Smooth muscle cell (in vitro differentiated cells): Measurements from ENCODE around the gene NXPE3. TPM values are rescaled to one million over a fixed set of nuclear protein-coding genes. Genes with fewer than 3 reads are reported as not detected.

ENCODE experiments used
- DNase-seq: peaks from one replicate; lab custom pipeline; 2025; ENCODE audit not compliant: unreplicated experiment; lab: John Stamatoyannopoulos, UW
- H2AFZ ChIP-seq: fragments of 200-600 bp; sonication (generic); 2 replicates; pipeline ENCODE4 v1.6.0; 2016; ENCODE audit warnings: antibody characterized with exemption, low read depth, mild to moderate bottlenecking
- H3F3A ChIP-seq: fragments of 200-600 bp; sonication (generic); 2 replicates; pipeline ENCODE4 v1.6.0; 2017; ENCODE audit warnings: antibody characterized with exemption, low read depth
- H3K27ac ChIP-seq: fragments of 200-600 bp; sonication (generic); 2 replicates; pipeline ENCODE4 v1.5.1; 2016; ENCODE audit warnings: low read depth, mild to moderate bottlenecking
- H3K27me3 ChIP-seq: fragments of 200-600 bp; sonication (generic); 2 replicates; pipeline ENCODE4 v1.6.1; 2016; ENCODE audit warnings: low read depth, mild to moderate bottlenecking
- H3K36me3 ChIP-seq: fragments of 200-600 bp; sonication (generic); 2 replicates; pipeline ENCODE4 v1.5.1; 2016; ENCODE audit warnings: low read depth
- H3K4me1 ChIP-seq: fragments of 200-600 bp; sonication (generic); 2 replicates; pipeline ENCODE4 v1.5.1; 2016; ENCODE audit warnings: low read depth
- H3K4me2 ChIP-seq: fragments of 200-600 bp; sonication (generic); 2 replicates; pipeline ENCODE4 v1.6.0; 2016; ENCODE audit warnings: mild to moderate bottlenecking
- H3K4me3 ChIP-seq: fragments of 200-600 bp; sonication (generic); 2 replicates; pipeline ENCODE4 v1.5.1; 2016; ENCODE audit warnings: mild to moderate bottlenecking
- H3K79me2 ChIP-seq: fragments of 200-600 bp; sonication (generic); 2 replicates; pipeline ENCODE4 v1.6.0; 2016; ENCODE audit warnings: low read depth, mild to moderate bottlenecking
- H3K9ac ChIP-seq: fragments of 200-600 bp; sonication (generic); 2 replicates; pipeline ENCODE4 v1.6.0; 2016; ENCODE audit warnings: low read depth
- H3K9me3 ChIP-seq: fragments of 200-600 bp; sonication (generic); replicated peaks from 2 replicates; pipeline ENCODE4 v1.5.1; 2016; ENCODE audit warnings: low read depth
- H4K20me1 ChIP-seq: fragments of 200-600 bp; sonication (generic); 2 replicates; pipeline ENCODE4 v1.6.0; 2016; ENCODE audit warnings: low read depth
- WGBS: methylation state at CpG from one replicate; pipeline ENCODE4 v1.1.7; 2016; ENCODE audit warnings: low lambda C conversion rate; 5-methylcytosine and 5-hydroxymethylcytosine counted together
- polyA plus RNA-seq: library from polyadenylated mRNA; unstranded; fragments of >200 nt; fragmentation: Nextera tagmentation; extraction: Ambion mirVana; gene quantifications from 2 replicates; pipeline ENCODE4 v1.2.1, GENCODE V29; 2016
- total RNA-seq: library from RNA; depleted of rRNA; stranded (reverse); fragments of >200 nt; gene quantifications from 2 replicates; pipeline ENCODE4 v1.2.3, GENCODE V29; 2014
- TF ChIP-seq, protein P1 (sequence below): fragments of 200-600 bp; sonication (generic); IDR thresholded peaks from 2 replicates; pipeline ENCODE4 v1.5.1; 2017; ENCODE audit warnings: borderline replicate concordance, mild to moderate bottlenecking, antibody characterized with exemption; ENCODE audit not compliant: insufficient read depth, poor library complexity, severe bottlenecking

The NXPE3 gene
- total and polyA plus RNA-seq, 2 experiments from 2014 or later, result 7.0 to 8.6 TPM

DNA sequence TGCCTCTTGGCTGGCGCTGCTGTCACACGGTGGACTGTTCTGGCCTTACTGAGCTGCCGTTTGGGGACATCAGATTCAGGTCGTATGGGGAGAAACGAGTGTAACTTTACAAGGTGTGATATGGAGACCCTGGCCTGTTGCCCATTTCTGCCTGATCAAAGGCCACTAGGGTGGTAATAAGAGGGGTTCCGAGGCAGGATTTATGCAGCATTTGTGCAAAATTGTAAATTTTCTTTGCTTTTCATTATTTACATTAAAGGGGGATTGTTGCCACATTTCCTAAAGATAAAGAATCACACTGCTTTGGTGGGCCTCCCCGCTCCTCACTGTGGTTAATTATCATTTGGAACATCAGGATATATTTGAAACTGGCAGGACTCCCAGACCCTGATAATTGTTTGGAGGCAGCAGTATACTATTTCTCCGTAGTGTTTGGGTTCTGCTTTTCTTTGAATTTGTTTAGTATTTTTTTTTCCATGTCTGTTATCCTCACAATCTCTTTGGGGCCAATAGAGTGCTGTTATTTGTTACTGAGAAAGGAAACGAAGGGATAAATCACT is 891 bp downstream of the NXPE3 start:
- Histone ChIP-seq H3K36me3 (no peaks in the 10 kb centered on the region), H3K79me2 (peaks cover 20% of the 10 kb centered on the region), H3K4me1 (peaks cover 15% of the 10 kb centered on the region), H3K27me3 (no peaks in the 10 kb centered on the region), H3F3A (no peaks in the 10 kb centered on the region), H4K20me1 (no peaks in the 10 kb centered on the region), H3K9ac (no peak overlapping the region), H3K27ac (peak overlapping the region; percentile 33), H3K9me3 (no peaks in the 10 kb centered on the region), H3K4me2 (peak overlapping the region; percentile 90), H3K4me3 (peak overlapping the region; percentile 76), H2AFZ (peak overlapping the region; percentile 95)
- WGBS, result 19% methylated on average over 9 of the region's 9 CpGs
- TF ChIP-seq, protein P1, sequence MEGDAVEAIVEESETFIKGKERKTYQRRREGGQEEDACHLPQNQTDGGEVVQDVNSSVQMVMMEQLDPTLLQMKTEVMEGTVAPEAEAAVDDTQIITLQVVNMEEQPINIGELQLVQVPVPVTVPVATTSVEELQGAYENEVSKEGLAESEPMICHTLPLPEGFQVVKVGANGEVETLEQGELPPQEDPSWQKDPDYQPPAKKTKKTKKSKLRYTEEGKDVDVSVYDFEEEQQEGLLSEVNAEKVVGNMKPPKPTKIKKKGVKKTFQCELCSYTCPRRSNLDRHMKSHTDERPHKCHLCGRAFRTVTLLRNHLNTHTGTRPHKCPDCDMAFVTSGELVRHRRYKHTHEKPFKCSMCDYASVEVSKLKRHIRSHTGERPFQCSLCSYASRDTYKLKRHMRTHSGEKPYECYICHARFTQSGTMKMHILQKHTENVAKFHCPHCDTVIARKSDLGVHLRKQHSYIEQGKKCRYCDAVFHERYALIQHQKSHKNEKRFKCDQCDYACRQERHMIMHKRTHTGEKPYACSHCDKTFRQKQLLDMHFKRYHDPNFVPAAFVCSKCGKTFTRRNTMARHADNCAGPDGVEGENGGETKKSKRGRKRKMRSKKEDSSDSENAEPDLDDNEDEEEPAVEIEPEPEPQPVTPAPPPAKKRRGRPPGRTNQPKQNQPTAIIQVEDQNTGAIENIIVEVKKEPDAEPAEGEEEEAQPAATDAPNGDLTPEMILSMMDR, result no peak
- no peak for DNase-seq

DNA sequence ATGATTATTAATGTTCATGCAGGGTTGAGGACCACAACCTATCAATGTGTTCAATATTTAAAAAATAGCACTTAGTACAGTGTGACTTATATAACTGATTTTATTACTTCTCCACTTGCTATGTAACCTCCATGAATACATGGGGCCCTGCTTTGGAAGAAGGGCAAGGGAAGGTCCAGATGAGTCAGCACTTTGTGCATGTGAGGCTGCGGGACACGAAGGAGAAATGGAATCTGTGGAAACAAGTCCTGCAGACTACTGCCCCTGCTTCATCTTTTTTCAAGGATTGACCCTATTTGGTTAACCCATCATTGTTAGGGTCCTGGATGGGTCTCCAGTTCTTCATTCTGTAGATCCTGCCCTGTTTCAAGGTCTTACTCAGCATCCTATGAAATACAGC is 1.6 kb downstream of the NXPE3 start:
- peaks cover 20% of the 10 kb centered on the region for H3K79me2 ChIP-seq

DNA sequence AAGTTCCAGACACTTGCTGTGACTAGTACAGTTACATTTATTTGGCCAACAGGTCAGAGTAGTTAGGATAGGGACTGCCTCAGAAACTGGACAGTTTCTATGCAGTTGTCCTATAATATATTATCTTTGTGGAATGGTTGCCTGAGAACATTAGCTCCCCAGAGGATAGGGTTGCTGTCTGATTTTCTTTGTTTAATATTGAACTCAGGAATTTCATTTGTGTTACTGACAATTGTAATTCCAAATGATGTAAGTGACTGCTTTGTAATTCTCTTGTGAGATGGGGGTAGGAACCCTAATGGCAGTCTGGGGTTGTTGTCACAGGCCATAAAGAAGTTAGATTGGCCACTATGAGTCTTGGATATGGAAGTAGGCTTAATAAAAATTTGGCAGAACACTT is 2.2 kb downstream of the NXPE3 start:
- Histone ChIP-seq H3K27ac (peak overlapping the region; percentile 33), H2AFZ (no peak overlapping the region), H3K4me2 (peak overlapping the region; percentile 90), H3K36me3 (no peaks in the 10 kb centered on the region), H3K4me1 (peaks cover 15% of the 10 kb centered on the region), H4K20me1 (no peaks in the 10 kb centered on the region), H3F3A (no peaks in the 10 kb centered on the region), H3K4me3 (peak overlapping the region; percentile 18), H3K27me3 (no peaks in the 10 kb centered on the region), H3K9me3 (no peaks in the 10 kb centered on the region), H3K9ac (no peak overlapping the region), H3K79me2 (peaks cover 20% of the 10 kb centered on the region)
- DNase-seq, result no peak
- TF ChIP-seq, protein P1, result no peak

More for the DNA sequence above, 1.6 kb downstream of the NXPE3 start:
- Histone ChIP-seq H3K9ac (no peak overlapping the region), H3K27ac (peak overlapping the region; percentile 33), H3K27me3 (no peaks in the 10 kb centered on the region), H2AFZ (no peak overlapping the region), H4K20me1 (no peaks in the 10 kb centered on the region), H3K4me2 (peak overlapping the region; percentile 90), H3K4me3 (peak overlapping the region; percentile 76), H3K9me3 (no peaks in the 10 kb centered on the region), H3F3A (no peaks in the 10 kb centered on the region), H3K36me3 (no peaks in the 10 kb centered on the region), H3K4me1 (peaks cover 15% of the 10 kb centered on the region)
- TF ChIP-seq, protein P1, result no peak
- WGBS, result 2% methylated on average over 2 of the region's 2 CpGs
- DNase-seq, result peak; percentile 2
